HepG2 (cell line): ENCODE data around the gene RAC3. TPM values are rescaled to one million over a fixed set of nuclear protein-coding genes. Genes with fewer than 3 reads are reported as not detected.

Source experiments
- CEBPG ChIP-seq: IDR thresholded peaks from 2 replicates; pipeline ENCODE4 v1.6.1; 2016
- CHD4 ChIP-seq: fragments of 200-600 bp; sonication (generic); IDR thresholded peaks from 2 replicates; pipeline ENCODE4 v1.7.0; 2017; ENCODE audit warnings: mild to moderate bottlenecking, low read length, borderline replicate concordance
- CSRNP1 ChIP-seq: sonication (generic); formaldehyde crosslinking; IDR thresholded peaks from 2 replicates; pipeline ENCODE4 v1.8.1; 2023; ENCODE audit warnings: mild to moderate bottlenecking, missing genetic modification reagents
- MNT ChIP-seq: fragments of 450-650 bp; IDR thresholded peaks from 2 replicates; pipeline ENCODE4 v1.6.1; 2016
- NR2C2 ChIP-seq: sonication (generic); formaldehyde crosslinking; IDR thresholded peaks from 2 replicates; pipeline ENCODE4 v1.4.0; 2020; ENCODE audit warnings: missing genetic modification reagents, mild to moderate bottlenecking, moderate library complexity, borderline replicate concordance
- POGK ChIP-seq: sonication (generic); formaldehyde crosslinking; conservative IDR thresholded peaks from 2 replicates; pipeline ENCODE4 v1.8.0; 2022; ENCODE audit warnings: mild to moderate bottlenecking, moderate library complexity, missing genetic modification reagents
- ZBTB7B ChIP-seq: sonication (generic); formaldehyde crosslinking; IDR thresholded peaks from 2 replicates; pipeline ENCODE4 v1.4.0; 2020; ENCODE audit warnings: missing genetic modification reagents
- ZNF20 ChIP-seq: sonication (generic); formaldehyde crosslinking; IDR thresholded peaks from 2 replicates; pipeline ENCODE4 v1.4.0; 2020; ENCODE audit warnings: mild to moderate bottlenecking, moderate library complexity, missing genetic modification reagents
- ZNF407 ChIP-seq: sonication (generic); formaldehyde crosslinking; IDR thresholded peaks from one replicate; pipeline ENCODE4 v1.5.1; 2020; ENCODE audit warnings: mild to moderate bottlenecking, missing genetic modification reagents; ENCODE audit errors: not compliant biosample characterization
- ZNF619 ChIP-seq: sonication (generic); formaldehyde crosslinking; IDR thresholded peaks from 2 replicates; pipeline ENCODE4 v1.4.0; 2020; ENCODE audit warnings: mild to moderate bottlenecking, missing genetic modification reagents
- ZNF710 ChIP-seq: sonication (generic); formaldehyde crosslinking; IDR thresholded peaks from 2 replicates; pipeline ENCODE4 v1.5.0; 2020; ENCODE audit warnings: mild to moderate bottlenecking, missing genetic modification reagents, borderline replicate concordance
- polyA plus RNA-seq, 8 experiments: library from polyadenylated mRNA; depleted of rRNA in 3 of 8; stranded (reverse) in 7 of 8; unstranded in 1 of 8; fragments of >200 nt; fragmentation: Illumina TruSeq in 4 of 8; extraction: Trizol in 4 of 8; gene quantifications; 2 replicates each; pipeline versions ENCODE4 v1.2.1 to v1.2.3, GENCODE V29; 2011 to 2016; ENCODE audit warnings: low read depth in 4 of 8, missing spikeins in 1 of 8, mixed read lengths in 1 of 8; ENCODE audit not compliant: insufficient read depth in 1 of 8
- total RNA-seq, 5 experiments: library from RNA; depleted of rRNA; stranded (reverse); fragments of >200 nt; fragmentation: Illumina TruSeq; extraction: Trizol; gene quantifications; 2 replicates each; pipeline ENCODE4 v1.2.3, GENCODE V29; 2016; ENCODE audit warnings: low read depth in 1 of 5

RAC3 gene
- total and polyA plus RNA-seq, 2 of the 13 experiments (the other 11 are each of a cell fraction or from before 2014, with no cell fraction given): 10.5 to 21.3 TPM

GRCh38 chr17:82019690-82020571 is 11.5 kb upstream of the RAC3 start (continued):
- TF ChIP-seq ZNF407 (CRISPR knock-in tag) (peak; percentile 73), POGK (CRISPR knock-in tag) (no peak), CEBPG (CRISPR knock-in tag) (no peak), NR2C2 (CRISPR knock-in tag) (no peak), ZNF20 (CRISPR knock-in tag) (no peak), MNT (no peak), ZBTB7B (CRISPR knock-in tag) (peak; percentile 74; the same call in 1 of the 2 replicates), ZNF710 (CRISPR knock-in tag) (peak; percentile 12; the same call in 1 of the 2 replicates), CHD4 (no peak), CSRNP1 (CRISPR knock-in tag) (no peak), ZNF619 (peak; percentile 47; the same call in 1 of the 2 replicates)
